Natural killer cell (primary cell): ENCODE results near the gene RSF1. TPM values are rescaled to one million over a fixed set of nuclear protein-coding genes. Genes with fewer than 3 reads are reported as not detected.
A peak's percentile ranks its signal among the peaks of the same experiment; 100 is the strongest.

ENCODE experiments used
- ATAC-seq, 3 donors: fragments of 150-1000 bp in 2 of 3; fragments of 200-7000 bp in 1 of 3; cut with Tn5 transposase; 1 replicate in 1 of 3; 2 replicates in 2 of 3; pipeline ENCODE4 v1.10.0; 2021; ENCODE audit warnings: mild to moderate bottlenecking in 2 of 3, moderate library complexity in 2 of 3
- DNase-seq, 2 donors: peaks; one replicate each; pipeline versions ENCODE4 v3.0.0 to v3.0.0-alpha.2; 2013 to 2021; ENCODE audit warnings: mixed read lengths in 1 of 2
- H3K27ac ChIP-seq: one replicate; pipeline ENCODE4 v1.5.1; 2013; ENCODE audit warnings: mild to moderate bottlenecking, low read length
- H3K27me3 ChIP-seq: one replicate; pipeline ENCODE4 v1.6.1; 2013; ENCODE audit warnings: low read length; ENCODE audit not compliant: control insufficient read depth, insufficient read depth
- H3K36me3 ChIP-seq: one replicate; pipeline ENCODE4 v1.6.1; 2013; ENCODE audit warnings: low read length; ENCODE audit not compliant: control insufficient read depth, insufficient read depth
- H3K4me1 ChIP-seq: one replicate; pipeline ENCODE4 v1.6.1; 2013; ENCODE audit warnings: low read length; ENCODE audit not compliant: control insufficient read depth, insufficient read depth
- H3K4me3 ChIP-seq: one replicate; pipeline ENCODE4 v1.5.1; 2013; ENCODE audit warnings: low read length
- H3K9me3 ChIP-seq: one replicate; pipeline ENCODE4 v1.6.1; 2013; ENCODE audit warnings: low read length; ENCODE audit not compliant: control insufficient read depth, insufficient read depth
- H3K27ac Mint-ChIP-seq, 2 donors: one replicate each; pipeline ENCODE4 v1.8.0; 2022; ENCODE audit warnings: mild to moderate bottlenecking in 2 of 2, mixed read lengths in 2 of 2, moderate library complexity in 1 of 2
- H3K27me3 Mint-ChIP-seq, 2 donors: one replicate each; pipeline ENCODE4 v1.8.0; 2022; ENCODE audit warnings: low read depth in 2 of 2, mixed read lengths in 2 of 2
- H3K36me3 Mint-ChIP-seq: one replicate; pipeline ENCODE4 v1.8.0; 2022; ENCODE audit warnings: mixed read lengths
- H3K4me1 Mint-ChIP-seq, 2 donors: one replicate each; pipeline ENCODE4 v1.8.0; 2022; ENCODE audit warnings: mixed read lengths in 2 of 2
- H3K4me3 Mint-ChIP-seq: one replicate; pipeline ENCODE4 v1.8.0; 2022; ENCODE audit warnings: mild to moderate bottlenecking, moderate library complexity, mixed read lengths
- H3K9me3 Mint-ChIP-seq, 2 donors: one replicate each; pipeline ENCODE4 v1.8.0; 2022; ENCODE audit warnings: mixed read lengths in 2 of 2
- WGBS: methylation state at CpG from one replicate; pipeline ENCODE4 v1.1.7; 2013; ENCODE audit warnings: missing lambda C conversion rate; ENCODE audit not compliant: insufficient coverage; 5-methylcytosine and 5-hydroxymethylcytosine counted together
- intact Hi-C: fragments of 100-400 bp; cut with micrococcal nuclease; formaldehyde crosslinking; loops from one replicate; pipeline ENCODE4 v1.14.2; 2022
- total RNA-seq, 4 donors: library from RNA; stranded (reverse); fragments of 120-200 nt in 1 of 4; gene quantifications; one replicate each; pipeline versions ENCODE4 v1.2.3 to v1.2.4, GENCODE V29; 2013 to 2022
- TF ChIP-seq, protein P1 (sequence below): fragments of 200-600 bp; IDR thresholded peaks from one replicate; pipeline ENCODE4 v1.8.0; 2022; ENCODE audit warnings: antibody characterized with exemption

Gene RSF1
- total RNA-seq, 3 donors from 2014 or later (not counting 1 experiment from before 2014, with no cell fraction given): 87.3 to 119 (median 110) TPM

GRCh38 chr11:77784572-77784971 is 36.0 kb downstream of the RSF1 start:
- Histone ChIP-seq H3K4me1 (peaks cover 11% of the 10 kb centered on the region), H3K27ac (no peak overlapping the region), H3K9me3 (no peaks in the 10 kb centered on the region), H3K4me3 (no peak overlapping the region), H3K27me3 (no peaks in the 10 kb centered on the region), H3K36me3 (no peaks in the 10 kb centered on the region)
- Mint-ChIP-seq H3K4me1 (peaks cover 45 to 63% of the 10 kb centered on the region in 2 donors), H3K4me3 (no peak overlapping the region), H3K36me3 (no peaks in the 10 kb centered on the region), H3K9me3 (no peaks in the 10 kb centered on the region), H3K27ac (no peak overlapping the region), H3K27me3 (no peaks in the 10 kb centered on the region)
- 93% methylated on average over 3 of the region's 3 CpGs for WGBS
- no peak for DNase-seq
- intact Hi-C loops: no loop called here
- ATAC-seq: no peak
- TF ChIP-seq, protein P1, sequence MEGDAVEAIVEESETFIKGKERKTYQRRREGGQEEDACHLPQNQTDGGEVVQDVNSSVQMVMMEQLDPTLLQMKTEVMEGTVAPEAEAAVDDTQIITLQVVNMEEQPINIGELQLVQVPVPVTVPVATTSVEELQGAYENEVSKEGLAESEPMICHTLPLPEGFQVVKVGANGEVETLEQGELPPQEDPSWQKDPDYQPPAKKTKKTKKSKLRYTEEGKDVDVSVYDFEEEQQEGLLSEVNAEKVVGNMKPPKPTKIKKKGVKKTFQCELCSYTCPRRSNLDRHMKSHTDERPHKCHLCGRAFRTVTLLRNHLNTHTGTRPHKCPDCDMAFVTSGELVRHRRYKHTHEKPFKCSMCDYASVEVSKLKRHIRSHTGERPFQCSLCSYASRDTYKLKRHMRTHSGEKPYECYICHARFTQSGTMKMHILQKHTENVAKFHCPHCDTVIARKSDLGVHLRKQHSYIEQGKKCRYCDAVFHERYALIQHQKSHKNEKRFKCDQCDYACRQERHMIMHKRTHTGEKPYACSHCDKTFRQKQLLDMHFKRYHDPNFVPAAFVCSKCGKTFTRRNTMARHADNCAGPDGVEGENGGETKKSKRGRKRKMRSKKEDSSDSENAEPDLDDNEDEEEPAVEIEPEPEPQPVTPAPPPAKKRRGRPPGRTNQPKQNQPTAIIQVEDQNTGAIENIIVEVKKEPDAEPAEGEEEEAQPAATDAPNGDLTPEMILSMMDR: no peak

DNA sequence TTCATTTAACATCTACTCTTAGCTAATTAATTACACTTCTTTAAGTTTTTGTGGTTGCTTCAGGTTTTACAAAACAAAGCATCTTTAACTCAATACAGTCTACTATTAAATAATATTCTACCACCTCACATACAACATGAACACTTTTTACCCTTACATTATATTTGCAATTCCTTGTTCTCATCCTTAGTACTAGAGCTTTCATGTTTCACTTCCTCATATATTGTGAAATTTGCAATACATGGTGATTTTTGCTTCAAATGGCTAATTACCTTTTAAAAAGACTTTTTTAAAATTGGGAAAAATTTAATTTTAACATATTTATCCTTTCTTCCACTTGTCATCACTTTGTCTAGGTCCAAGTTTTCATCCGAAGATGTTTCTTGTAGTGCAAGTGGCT is 37.5 kb downstream of the RSF1 start:
- Mint-ChIP-seq H3K9me3 (no peaks in the 10 kb centered on the region), H3K4me3 (no peak overlapping the region), H3K4me1 (peaks cover 39 to 58% of the 10 kb centered on the region in 2 donors), H3K27me3 (no peaks in the 10 kb centered on the region), H3K36me3 (no peaks in the 10 kb centered on the region), H3K27ac (no peak overlapping the region)
- Histone ChIP-seq H3K9me3 (no peaks in the 10 kb centered on the region), H3K27ac (no peak overlapping the region), H3K4me1 (peaks cover 4% of the 10 kb centered on the region), H3K27me3 (no peaks in the 10 kb centered on the region), H3K4me3 (no peak overlapping the region), H3K36me3 (no peaks in the 10 kb centered on the region)
- TF ChIP-seq, protein P1: no peak
- WGBS: no CpG with 5 or more reads among the region's 1 CpG
- intact Hi-C loops: no loop called here
- DNase-seq: no peak
- no peak for ATAC-seq

GRCh38 chr11:77779935-77780334 is 40.6 kb downstream of the RSF1 start:
- Histone ChIP-seq H3K9me3 (no peaks in the 10 kb centered on the region), H3K4me1 (peaks cover 3% of the 10 kb centered on the region), H3K36me3 (peaks cover 3% of the 10 kb centered on the region), H3K27me3 (no peaks in the 10 kb centered on the region), H3K4me3 (no peak overlapping the region), H3K27ac (no peak overlapping the region)
- TF ChIP-seq, protein P1: no peak
- Mint-ChIP-seq H3K36me3 (no peaks in the 10 kb centered on the region), H3K4me3 (no peak overlapping the region), H3K27ac (no peak overlapping the region), H3K4me1 (peaks cover 44 to 56% of the 10 kb centered on the region in 2 donors), H3K27me3 (no peaks in the 10 kb centered on the region), H3K9me3 (no peaks in the 10 kb centered on the region)
- intact Hi-C loops: no loop called here
- DNase-seq: no peak
- ATAC-seq: no peak

- Histone ChIP-seq H3K27me3 (no peaks in the 10 kb centered on the region), H3K36me3 (peaks cover 3% of the 10 kb centered on the region), H3K4me3 (no peak overlapping the region), H3K4me1 (peaks cover 3% of the 10 kb centered on the region), H3K9me3 (no peaks in the 10 kb centered on the region), H3K27ac (no peak overlapping the region)
- TF ChIP-seq, protein P1: no peak
- Mint-ChIP-seq H3K4me1 (peaks cover 46 to 50% of the 10 kb centered on the region in 2 donors), H3K36me3 (no peaks in the 10 kb centered on the region), H3K27ac (peak overlapping the region; percentile 8 to 24), H3K27me3 (no peaks in the 10 kb centered on the region), H3K9me3 (no peaks in the 10 kb centered on the region), H3K4me3 (no peak overlapping the region)
- ATAC-seq (no peak), DNase-seq (no peak)
- 39% methylated on average over 1 of the region's 1 CpG for WGBS
- intact Hi-C loops: no loop called here
These were observed 42.0 kb downstream of the RSF1 start for GRCh38 chr11:77778549-77778948.
